GM18519 (cell line): ENCODE measurements around the gene PAEP.

ENCODE experiments used
- ATAC-seq: cut with Tn5 transposase; IDR thresholded peaks from one replicate; pipeline ENCODE4 v1.9.1; 2021; ENCODE audit warnings: mild to moderate bottlenecking, moderate library complexity; ENCODE audit not compliant: unreplicated experiment, low FRiP score

The PAEP gene

DNA sequence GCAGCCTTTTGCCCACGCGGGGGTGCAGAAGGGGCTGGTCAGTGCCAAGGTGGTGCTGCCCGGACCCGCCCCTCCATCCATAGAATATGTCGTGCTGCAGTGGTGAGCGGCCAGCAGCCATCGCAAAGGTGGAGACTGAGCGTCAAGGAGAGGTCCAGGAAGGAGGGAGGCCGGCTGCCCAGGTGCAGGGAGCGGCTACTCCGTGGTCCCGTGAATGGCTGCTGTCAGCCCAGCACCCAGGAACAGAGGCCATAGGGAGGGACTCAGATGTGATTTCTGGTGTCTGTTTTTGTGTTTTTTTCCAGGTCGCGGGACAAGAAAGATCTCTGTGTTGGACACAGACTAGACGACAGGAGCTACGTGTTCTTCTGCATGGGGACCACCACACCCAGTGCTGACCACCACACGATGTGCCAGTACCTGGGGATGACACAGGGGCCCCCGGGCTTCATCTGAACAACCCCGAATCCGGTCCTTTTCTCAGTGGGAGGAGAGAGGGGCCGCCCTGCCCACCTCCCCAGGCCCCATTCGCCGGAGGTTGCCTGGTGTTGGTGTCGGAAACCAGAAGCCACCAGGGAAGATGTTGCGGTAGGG, 29.0 kb downstream of the PAEP start:
- ATAC-seq, result no peak

DNA sequence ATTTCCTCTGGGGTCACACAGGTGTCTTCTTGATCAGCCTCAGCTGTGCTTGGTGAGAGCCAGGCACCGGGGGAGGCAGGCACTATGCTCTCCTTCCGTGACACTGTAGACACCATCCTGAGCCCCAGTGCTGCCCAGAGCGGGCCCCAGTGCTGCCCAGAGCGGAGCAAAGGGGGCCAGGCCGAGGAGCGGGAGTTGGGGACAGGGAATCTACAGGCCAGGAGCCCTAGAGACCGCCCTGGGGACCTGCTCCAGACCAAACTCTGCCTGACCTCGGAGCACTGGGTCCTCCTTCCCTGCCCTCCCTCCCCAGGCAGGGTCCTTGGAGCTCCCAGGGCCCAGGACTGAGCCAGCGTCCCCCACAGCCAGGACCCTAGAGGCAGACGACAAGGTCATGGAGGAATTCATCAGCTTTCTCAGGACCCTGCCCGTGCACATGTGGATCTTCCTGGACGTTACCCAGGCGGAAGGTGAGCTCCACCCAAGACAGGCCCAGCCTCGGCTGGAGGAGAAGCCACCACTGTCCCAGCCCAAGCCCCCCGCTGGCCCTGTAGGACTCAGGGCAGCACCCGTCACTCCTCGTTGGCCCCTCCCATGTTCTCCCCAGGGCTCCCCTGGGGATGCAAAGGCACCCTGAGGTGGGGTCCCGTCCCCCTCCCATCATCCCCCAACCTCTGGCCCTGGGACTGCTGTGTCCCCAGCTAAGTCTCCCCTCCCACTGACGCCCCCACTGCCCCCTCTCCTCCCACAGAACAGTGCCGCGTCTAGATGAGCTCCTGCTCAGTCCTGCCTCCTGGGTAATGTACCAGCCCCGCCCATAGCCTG, 30.2 kb downstream of the PAEP start:
- no peak for ATAC-seq

DNA sequence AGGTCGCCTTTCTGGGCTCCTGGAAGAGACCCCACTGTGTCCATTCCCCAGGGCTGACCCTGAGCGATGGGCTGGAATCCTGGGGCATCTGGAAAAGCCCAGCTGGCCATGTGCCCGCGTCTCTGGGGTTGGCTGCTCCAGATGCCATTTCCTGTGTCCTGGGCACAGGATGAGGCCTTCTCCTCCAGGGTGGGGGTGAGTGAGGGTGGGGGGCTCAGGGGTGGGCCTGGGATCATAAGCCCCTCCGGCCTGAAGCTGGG, 30.7 kb downstream of the PAEP start:
- ATAC-seq, result no peak

DNA sequence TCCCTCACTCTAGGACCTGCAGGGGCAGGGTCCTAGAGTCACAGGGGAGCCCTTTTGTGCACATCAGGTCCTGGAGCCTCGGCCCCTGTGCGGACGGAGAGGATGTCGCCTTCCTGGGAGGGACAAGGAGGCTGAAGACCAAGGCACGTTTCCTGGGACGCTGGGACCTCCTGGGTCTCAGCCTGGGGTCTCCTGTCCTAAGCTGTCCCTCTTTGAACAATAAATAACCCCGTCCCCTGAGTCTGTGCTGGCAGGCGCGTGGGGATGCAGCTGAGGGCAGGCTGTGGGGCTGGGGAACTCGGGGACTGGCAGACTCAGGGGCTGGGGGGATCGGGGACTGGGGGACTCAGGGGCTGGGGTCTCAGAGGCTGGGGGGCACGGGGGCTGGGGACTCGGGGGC, 31.1 kb downstream of the PAEP start:
- no peak for ATAC-seq

DNA sequence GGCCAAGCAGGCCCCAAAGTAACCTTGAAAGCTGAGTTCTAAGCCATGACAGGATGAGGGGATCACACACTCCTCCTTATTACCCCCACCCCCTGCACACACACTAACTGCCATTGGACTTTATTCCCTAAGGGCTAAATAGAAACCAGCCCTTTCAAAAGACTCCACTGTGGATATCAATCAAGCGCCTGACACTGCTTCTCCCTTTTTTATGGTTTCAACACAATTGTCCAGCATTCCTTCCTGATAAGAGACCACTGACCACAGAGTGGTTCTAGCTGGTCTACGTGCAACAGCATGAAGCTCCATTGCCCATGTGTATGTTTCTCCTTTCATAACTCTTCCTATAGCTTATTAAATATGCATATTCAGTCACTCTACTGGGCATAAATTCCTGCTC, 34.7 kb downstream of the PAEP start:
- no peak for ATAC-seq

DNA sequence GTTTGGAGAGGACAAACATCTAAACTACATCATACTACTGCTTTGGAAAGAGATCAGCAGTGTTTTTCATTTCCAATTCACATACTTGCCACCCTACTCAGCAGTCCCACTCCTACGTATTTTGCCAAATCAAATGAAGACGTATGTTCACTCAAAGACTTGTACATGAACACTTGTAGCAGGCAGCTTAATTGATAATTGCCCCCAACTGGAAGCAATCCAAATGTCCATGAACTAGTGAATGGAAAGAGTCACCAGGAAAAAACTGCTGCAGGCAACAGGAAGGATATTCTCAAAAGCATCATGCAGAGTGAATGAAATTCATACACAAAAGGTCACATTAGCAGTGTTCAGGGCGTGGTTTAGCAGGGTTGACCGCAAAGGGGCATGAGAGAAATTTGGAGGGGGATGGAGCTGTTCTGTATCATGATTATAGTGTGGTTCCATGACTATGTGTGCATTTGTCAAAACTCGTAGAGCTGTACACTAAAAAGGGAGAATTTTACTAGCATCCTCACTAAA, 38.8 kb downstream of the PAEP start:
- no peak for ATAC-seq

DNA sequence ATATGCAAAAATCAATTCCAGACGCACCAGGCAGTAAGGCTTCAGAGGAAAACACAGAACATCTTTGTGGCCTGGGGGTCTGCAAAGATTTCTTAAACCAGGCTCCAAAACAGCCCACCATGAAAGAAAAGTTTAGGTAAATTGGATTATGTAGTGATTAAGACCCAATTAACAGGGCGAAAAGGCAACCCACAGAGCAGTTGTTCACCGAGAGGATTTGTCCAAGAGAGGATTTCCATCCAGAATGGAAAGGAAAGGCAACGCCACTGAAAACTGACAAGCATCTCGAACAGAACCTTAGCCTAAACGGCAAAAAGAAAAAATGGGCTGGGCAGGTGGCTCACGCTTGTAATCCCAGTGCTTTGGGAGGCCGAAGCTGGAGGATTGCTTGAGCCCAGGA, 40.4 kb downstream of the PAEP start:
- ATAC-seq, result no peak

DNA sequence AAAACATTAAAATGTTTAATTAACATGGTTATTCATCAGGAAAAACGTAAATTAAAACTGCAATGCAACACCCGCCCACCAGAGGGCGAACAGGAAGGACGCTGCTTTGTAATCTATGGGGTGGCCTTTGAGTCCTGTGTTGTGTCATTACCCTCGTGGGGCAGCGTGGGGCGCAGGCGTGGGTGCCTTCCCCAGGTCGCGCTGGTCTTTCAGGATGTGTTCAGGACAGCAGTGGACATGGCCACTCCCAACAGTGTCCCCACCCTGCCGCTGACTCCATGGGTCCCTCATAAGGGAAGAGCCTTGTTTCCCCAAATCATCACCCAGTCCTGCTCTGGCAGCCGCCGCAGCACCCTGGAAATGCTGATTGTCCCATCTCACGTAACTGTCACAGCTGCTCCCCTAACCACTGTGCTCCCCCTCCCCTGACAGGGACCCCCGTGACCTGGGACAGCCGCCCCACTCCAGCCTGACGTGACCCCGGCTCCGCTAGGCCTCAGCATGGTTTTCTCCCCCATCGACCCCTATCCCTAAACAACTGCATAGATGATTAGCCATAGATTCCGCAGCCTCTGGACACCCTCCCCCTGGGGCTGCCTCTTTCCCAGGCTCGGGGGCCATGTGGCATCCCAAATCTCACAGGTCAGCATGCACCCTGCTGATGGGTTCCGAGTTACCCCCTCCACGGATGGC, 41.4 kb downstream of the PAEP start:
- ATAC-seq, result no peak

DNA sequence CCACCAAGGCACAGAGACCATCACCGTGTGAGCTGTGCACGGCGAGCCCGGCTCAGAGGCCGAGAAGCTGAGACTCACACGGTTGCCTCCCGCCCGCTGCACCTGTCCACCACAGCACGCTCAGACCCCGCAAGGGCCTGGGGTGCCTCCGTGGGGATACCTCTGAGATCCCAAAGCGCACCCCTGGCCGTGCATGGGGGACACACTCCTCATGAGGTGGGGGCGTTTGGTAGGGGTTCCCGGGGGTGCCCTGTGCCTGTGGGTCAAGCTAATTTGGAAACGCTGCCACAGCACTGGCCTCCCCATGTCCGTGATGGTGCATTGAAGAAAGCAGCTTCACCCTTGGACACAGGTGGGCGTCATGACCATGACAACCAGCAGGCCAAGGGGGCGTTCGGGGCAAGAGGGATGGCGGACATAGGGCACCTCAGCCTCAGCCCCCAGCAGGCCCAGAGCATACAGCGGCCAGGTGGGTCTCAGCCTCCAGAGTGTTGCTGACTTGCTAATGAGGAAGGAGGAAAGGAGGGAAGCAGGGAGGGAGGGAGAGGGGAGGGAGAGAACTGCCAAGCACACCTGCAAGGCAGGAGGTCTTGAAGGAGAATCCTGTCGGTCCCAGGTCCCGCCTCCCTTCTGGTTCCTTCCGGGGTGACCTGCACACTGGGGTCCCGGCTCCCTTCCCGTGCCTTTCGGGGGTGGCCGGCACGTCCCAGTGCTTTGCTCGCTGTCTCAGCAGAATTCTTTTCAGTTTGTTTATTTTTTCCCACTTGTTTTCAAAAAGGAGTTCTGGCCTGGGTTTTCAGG, 43.1 kb downstream of the PAEP start:
- ATAC-seq, result no peak

DNA sequence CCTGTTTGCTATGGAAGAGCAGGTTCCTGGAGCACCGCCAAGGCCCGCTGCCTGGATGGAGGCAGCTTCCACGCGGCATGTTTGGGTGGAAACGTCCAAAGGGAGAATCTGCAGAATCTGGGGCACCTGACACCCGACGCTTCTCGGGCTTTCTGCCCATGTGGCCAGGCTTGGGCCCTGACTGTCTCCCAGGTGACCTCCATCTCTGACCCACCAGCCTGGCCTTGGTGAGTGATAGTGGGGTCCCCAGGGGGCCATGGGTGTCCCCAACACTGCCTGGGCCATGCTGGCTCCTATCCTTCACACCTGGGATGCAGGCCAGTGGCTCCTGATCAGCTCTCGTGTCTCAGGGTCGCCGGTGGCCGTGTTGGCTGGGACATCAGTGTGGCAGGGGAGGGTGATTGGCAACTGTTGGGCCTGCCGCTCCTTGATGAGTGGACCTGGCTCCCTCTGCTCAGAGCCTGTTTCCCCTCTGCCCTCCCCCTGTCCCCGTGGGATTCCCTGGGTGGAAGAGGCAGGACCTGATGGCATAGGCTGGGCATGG, 43.8 kb downstream of the PAEP start:
- ATAC-seq, result no peak

DNA sequence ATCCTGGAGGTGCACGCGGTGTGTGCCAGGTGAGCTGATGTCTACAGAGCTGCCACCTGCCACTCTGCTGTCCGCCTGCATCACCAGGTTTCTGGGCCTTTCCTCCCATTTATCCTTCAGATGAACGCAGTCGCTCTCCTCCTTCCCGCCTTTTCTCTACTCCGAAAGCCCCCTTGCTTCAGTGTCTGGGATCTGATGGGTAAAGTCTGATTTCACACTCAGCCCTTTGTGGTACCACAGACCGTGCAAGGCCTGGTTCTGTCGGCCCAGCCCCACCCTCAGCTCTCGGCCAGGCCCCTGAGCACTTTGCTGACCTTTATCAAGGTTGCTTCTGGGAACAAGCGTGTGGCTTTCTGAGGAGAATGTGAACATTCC, 45.3 kb downstream of the PAEP start:
- ATAC-seq, result no peak

DNA sequence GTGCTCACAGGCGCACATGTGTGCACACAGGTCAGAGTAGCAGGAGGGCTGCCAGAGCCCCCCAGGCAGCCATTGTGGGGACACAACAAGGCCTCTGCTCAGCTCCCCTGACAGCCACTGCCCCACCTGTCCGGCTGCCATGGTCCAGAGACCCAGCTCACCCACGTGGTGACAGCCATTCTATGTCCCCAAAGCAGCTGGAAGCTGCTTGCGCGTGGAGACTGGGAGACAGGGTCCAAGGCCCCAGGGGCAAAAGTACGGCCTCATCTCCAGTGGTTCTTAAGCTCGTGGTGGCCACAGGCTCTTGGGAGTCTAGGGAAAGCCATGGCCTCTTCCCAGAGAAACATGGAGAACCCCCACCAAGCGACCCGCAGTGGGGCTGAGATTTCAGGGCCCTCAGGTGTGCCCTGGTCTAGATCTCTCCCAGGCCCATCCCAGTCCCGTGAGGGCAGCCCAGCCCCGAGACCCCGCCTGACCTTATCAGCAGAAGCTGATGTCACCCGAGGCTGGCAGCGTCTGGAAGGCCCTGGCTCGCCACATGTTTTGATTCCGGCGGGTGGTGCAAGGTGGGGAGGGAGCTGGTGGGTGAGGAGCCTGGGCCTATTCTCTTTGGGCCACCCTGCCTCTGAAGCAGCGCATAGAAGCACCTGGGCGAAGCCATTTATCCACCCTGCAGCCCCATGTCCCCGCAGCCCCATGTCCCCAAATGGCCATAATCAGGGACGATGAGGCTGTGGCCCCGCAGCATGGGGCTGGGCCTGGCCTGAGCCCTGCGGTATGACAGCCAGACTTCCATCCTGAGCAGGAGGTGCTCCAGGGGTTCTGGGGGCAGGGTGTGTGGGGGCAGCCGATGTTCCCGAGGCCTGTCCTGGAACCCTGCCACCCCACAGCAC, 46.1 kb downstream of the PAEP start:
- ATAC-seq, result no peak

DNA sequence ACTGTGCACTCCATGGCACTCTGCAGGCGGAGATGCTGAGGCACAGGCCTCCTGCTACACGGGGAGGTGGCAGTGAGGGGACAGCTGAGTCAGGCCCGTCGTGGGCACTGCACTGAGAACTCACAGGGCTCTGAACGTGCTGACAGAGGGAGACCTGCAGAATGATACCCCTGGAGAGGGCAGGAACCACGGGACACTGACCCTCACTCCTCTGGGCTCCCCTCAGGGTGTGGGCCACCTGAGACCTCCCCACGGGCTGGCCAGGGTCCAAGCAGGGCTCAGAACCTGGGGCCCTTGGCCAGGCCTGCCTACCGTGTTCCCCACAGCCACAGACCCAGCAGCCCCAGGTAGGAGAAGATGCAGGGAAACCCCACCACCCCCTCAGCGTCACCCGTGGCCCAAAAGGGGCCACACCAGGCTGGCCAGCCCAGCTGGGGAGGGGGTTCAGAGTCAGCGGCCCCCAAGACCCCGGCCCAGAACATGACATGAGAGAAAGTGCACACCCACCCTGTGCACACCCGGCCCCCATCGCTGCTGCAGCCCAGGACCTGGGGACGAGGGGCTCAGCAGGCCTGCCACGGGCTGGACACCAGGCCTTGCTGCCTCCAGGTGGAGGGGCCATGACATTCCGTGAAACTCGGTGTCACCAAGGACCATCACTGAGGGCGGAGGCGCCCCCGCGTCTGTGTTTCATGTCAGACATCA, 46.9 kb downstream of the PAEP start:
- ATAC-seq, result no peak

DNA sequence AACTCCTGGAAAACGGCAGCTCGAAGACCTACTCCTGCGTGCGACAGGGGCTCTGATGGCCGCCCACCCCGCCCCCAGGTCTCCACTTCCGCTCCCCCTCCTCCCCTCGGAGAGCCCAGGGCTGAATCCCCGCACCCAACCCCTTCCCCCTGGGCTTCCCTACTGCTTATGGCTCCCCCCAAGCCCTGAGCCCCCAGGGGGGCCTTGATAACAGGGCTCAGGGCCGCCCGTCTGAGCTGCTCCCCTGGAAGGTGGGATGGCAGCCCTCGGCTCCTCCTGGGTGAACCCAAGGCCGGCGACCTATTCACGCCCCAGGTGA, 47.4 kb downstream of the PAEP start:
- no peak for ATAC-seq

DNA sequence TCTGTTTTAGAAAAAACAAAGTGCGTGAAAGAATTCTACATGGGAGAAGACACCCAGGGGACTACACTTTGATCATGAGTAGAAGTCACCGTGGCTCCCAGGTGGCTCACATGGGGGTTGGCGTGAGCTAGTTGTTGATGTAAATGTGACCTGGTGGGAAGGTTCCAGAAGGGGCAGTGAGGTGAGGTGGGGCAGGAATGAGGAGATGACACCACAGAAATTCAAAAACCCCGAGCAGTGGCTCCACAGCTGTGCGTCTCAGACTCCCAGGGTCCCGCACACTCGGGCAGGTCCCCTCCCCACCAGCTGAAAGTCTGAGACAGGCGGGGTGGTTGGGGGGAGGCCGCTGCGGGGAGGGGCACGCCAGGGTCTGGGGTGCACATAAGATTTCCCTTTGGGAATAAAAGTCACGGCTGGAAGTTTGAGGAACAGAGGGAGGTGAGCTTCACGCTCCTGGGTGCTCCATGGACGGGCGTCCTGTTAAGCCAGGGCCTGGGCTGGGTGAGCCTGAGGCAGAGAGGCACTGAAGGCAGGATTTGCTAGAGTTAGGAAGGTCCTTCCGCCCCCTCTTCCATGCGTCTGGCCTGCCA, 47.9 kb downstream of the PAEP start:
- ATAC-seq, result no peak

DNA sequence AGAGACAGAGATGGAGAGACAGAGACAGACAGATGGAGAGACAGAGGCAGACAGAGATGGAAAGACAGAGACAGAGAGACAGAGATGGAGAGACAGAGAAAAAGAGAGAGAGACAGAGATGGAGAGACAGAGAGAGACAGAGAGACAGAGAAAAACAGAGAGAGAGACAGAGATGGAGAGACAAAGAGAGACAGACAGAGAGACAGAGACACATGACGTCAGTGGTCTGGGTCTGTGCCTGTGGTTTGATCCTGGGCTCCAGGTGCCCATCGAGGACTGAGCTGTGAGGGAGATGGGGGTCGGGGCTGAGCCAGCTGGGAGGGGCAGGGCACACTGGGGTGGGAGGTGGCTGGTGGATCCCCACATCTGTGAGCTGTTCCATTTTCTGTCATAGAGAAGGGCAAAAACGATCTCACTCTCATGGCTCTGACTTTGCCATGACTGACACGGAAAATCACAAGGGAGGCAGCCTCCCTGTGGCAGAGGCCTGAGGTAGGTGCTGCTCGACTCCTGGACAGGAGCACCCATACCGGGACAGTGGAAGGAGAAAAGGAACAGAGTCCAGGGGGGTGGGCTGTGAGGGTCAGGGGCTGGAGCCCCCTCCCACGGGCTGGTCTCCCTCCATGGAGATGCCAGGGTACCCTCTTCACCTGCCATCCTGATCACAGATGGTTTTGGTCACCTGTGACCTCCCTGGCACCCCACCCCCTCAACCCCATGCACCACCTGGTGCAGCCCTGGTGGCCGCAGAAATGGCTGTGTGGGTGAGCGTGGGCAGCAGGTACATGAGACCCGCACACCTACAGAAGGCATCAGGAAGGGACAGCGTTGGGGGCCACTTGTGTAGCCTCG, 49.0 kb downstream of the PAEP start:
- ATAC-seq, result no peak

DNA sequence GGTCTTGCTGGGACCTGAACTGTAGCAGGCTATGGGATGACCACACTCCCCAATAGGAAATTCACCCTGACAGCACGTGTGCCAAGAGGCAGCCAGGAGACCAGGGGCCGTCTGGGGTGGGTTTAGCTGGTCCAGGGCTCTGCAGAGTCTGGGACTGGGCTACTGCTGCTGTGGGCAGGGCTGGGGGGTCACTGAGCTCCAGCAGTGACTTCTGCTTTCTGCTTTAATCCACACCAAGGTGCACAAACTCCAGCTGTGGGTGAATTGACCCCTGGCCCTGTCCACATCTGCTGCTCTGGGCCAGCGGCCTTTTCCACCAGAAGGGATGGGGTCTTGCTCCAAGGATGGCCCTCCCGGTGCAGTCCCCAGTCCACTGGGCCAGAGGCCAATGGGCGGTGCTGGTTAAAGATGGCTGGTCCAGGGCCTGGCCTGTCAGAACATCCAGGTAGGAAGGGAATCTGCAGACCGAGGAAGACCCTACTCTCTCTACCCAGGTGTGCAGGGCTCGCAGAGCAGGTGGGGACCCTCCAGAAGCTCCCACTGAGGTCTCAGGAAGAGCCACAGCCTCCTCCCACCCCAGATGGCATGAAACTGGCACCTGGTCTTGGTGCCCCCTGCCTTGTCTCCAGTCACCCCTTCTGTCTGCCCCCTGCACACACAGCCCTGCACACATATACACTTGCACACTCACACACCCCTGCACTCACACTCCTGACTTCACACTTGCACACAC, 49.8 kb downstream of the PAEP start:
- no peak for ATAC-seq

DNA sequence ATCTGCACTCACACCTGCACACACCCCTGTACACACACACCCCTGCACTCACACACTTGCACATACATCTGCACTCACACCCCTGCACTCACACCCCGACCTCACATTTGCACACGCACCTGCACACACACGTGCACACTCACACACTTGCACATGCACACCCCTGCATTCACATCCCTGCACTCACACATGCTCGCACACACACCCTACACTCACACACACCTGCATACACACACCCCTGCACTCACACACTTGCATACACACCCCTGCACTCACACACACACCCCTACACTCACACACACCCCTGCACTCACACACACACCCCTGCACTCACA, 50.3 kb downstream of the PAEP start:
- no peak for ATAC-seq
